AG04450 (cell line): ENCODE measurements around the gene RNF144B. TPM values are rescaled to one million over a fixed set of nuclear protein-coding genes. Genes with fewer than 3 reads are reported as not detected.
"Not testable (repeated sequence)": the region's sequence is repeated elsewhere in the genome, so short reads cannot be mapped to it uniquely, and the experiment has no call there.

ENCODE experiments used
- CTCF ChIA-PET: fragments of 300-600, 350-600 bp; formaldehyde crosslinking; extraction: SDS; loops from one replicate; lab custom pipeline; 2022; ENCODE audit warnings: antibody characterized with exemption, inconsistent platforms; lab: Charles Lee
- POLR2A ChIA-PET: fragments of 350-600 bp; formaldehyde crosslinking; extraction: SDS; loops from one replicate; lab custom pipeline; 2021; ENCODE audit warnings: antibody characterized with exemption, inconsistent platforms; lab: Yijun Ruan, JAX
- DNase-seq: peaks from one replicate; pipeline ENCODE4 v3.0.0-alpha.2; 2011; ENCODE audit warnings: low read depth, low spot score
- H3K27ac ChIP-seq: one replicate; pipeline ENCODE4 v1.5.1; 2012; ENCODE audit warnings: low read depth, low read length, control low read depth
- H3K27me3 ChIP-seq: one replicate; pipeline ENCODE4 v1.6.0; 2012; ENCODE audit warnings: low read length; ENCODE audit not compliant: control insufficient read depth, insufficient read depth
- H3K4me3 ChIP-seq: 2 replicates; pipeline ENCODE4 v1.5.1; 2011; ENCODE audit warnings: mild to moderate bottlenecking, low read depth, low read length, control low read depth
- H3K9me3 ChIP-seq: 2 replicates; pipeline ENCODE4 v1.5.1; 2012; ENCODE audit warnings: low read length; ENCODE audit not compliant: control insufficient read depth, insufficient read depth
- polyA plus RNA-seq: library from polyadenylated mRNA; depleted of rRNA; stranded (reverse); fragments of >200 nt; gene quantifications from 2 replicates; pipeline ENCODE4 v1.2.3, GENCODE V29; 2011
- TF ChIP-seq, protein P1 (sequence below): IDR thresholded peaks from 2 replicates; pipeline ENCODE4 v1.5.1; 2011; ENCODE audit warnings: low read depth, low read length, control low read depth, inconsistent platforms

The RNF144B gene
- polyA plus RNA-seq, 1 experiment = 0.25 TPM

DNA sequence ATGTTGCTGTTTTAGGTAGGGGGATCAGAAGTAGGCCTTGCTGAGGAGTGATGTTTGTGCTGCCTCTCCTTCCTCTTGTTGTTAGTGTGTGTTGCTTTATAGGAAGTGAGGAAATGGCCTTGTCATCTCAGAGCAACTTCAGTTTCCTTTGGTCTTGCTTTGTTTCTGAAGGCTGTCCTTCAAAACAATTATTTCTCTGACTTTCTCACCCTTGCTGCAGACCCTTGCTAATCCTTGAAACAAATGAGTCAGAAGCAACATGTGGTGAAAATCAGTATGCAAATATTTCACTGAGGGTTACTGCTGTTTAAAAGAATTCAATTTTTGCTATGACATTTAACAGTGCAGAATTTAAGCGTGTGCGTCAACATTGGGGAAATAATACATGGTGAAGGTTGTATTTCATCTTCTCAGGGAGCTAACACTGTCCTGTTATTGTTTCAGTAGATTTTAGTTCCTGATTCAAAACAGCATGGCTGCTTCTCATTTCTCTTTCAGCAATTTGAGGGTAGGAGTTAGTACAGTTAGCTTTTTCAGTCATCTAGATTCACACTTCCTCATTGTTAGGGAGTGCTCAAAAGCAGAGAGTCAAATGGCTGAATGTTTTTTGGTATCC, 13.8 kb downstream of the RNF144B start:
- no peak overlapping the region for H3K4me3 ChIP-seq
- DNase-seq = no peak
- POLR2A ChIA-PET = no interaction called here

DNA sequence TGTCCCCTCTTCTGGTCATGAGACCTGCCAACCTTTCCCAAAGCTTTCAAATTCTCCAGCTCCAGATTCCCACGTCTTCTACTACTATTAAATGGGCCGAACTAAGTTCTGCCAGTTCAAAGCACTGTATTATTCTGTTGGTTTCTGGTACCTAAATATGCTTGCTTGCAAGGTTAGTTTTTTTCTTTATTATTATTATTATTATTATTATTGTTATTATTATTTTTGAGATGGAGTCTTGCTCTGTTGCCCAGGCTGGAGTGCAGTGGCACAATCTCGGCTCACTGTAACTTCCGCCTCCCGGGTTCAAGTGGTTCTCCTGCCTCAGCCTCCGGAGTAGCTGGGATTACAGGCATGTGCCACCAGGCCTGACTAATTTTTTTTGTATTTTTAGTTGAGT, 17.8 kb downstream of the RNF144B start:
- H3K9me3 ChIP-seq, POLR2A ChIA-PET, DNase-seq, H3K27me3 ChIP-seq, CTCF ChIA-PET, H3K4me3 ChIP-seq: not testable (repeated sequence)
- H3K27ac ChIP-seq = peak overlapping the region; percentile 66

More for the DNA sequence above, 13.8 kb downstream of the RNF144B start:
- Histone ChIP-seq H3K9me3 (no peaks in the 10 kb centered on the region), H3K27me3 (no peaks in the 10 kb centered on the region), H3K27ac (no peak overlapping the region)
- CTCF ChIA-PET = no interaction called here
- TF ChIP-seq, protein P1, sequence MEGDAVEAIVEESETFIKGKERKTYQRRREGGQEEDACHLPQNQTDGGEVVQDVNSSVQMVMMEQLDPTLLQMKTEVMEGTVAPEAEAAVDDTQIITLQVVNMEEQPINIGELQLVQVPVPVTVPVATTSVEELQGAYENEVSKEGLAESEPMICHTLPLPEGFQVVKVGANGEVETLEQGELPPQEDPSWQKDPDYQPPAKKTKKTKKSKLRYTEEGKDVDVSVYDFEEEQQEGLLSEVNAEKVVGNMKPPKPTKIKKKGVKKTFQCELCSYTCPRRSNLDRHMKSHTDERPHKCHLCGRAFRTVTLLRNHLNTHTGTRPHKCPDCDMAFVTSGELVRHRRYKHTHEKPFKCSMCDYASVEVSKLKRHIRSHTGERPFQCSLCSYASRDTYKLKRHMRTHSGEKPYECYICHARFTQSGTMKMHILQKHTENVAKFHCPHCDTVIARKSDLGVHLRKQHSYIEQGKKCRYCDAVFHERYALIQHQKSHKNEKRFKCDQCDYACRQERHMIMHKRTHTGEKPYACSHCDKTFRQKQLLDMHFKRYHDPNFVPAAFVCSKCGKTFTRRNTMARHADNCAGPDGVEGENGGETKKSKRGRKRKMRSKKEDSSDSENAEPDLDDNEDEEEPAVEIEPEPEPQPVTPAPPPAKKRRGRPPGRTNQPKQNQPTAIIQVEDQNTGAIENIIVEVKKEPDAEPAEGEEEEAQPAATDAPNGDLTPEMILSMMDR = no peak

DNA sequence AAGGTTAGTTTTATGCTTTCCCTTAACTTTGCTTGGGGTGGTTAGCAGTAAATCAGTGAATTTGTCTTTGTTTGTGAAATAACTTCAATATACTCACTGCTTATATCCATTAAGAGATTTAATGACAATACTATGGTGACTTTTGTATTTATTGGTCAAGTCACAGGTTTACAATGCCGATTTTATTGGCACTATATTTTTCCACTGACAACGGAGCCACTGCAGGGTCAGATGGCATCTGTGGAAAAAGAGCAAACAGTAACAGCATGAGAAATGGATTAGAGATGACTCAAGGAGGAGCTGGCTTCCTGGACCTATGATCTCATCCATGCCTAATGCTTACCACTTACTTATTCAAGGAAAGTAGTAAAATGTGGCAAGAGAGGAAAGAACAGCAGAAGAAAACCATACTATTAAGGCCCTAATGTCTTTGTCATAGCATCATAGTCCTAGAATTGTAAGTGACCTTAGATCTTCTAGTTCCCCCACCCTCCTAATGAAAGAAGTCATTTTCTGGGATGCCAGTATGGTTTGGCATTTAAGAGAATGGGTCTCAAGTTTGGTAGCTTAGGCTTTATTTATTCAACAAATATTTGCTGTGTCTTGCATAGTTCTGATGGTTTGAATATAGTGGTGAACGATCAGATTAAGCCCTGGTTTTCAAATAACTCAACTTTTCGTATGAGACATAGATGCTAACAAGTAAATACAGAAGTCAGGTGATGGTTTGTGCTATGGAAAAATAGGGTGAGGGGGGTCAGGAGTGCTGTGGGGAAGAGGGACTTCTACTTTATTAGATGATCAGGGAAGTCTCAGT, 18.5 kb downstream of the RNF144B start:
- H3K27ac ChIP-seq = peak overlapping the region; percentile 76
- H3K27me3 ChIP-seq = no peaks in the 10 kb centered on the region
- no peak overlapping the region for H3K4me3 ChIP-seq
- H3K9me3 ChIP-seq = no peaks in the 10 kb centered on the region
- peak; percentile 70 for DNase-seq
- CTCF ChIA-PET = no interaction called here
- POLR2A ChIA-PET = no interaction called here
- TF ChIP-seq, protein P1 = no peak

DNA sequence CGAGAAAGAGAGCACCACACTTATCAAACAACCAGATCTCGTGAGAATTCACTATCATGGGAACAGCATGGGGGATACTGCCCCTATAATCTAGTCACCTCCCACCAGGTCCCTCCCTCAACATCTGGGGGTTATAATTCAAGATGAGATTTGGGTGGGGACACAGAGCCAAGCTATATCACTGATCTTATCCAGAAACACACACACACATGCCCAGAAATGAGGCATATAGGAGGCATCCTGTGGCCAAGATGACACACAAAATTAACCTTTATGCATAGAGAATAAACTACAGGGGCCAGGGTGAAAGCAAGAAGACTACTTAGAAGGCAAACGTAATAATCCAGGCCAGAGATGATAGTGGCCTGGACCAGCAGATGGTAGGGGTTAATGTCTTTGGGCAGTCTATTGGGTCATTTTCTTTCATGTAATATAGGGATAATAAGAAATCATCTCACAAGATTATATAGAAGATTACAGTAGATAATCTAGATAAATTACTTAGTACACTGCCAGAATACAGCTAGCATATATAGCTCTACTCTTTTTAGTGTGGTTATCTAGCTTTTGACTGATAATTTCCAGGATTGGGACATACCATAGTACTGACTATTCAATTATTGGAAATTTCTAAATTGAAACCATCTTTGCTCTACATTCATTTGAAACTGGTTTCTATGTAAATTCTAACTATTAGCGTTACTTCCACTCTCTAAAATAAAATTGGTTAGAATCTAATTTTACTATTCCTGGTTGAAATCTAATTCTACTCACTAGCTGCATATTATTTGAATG, 20.0 kb downstream of the RNF144B start:
- DNase-seq = no peak
- TF ChIP-seq, protein P1 = no peak
- Histone ChIP-seq H3K9me3 (no peaks in the 10 kb centered on the region), H3K27ac (no peak overlapping the region), H3K4me3 (no peak overlapping the region), H3K27me3 (no peaks in the 10 kb centered on the region)
- ChIA-PET CTCF (interaction anchor here (0.7 to 0.8 kb wide), 2 partner anchors 9 to 97 kb away, joined by 4 to 5 read pairs; no protein-coding TSS in a partner anchor), POLR2A (no interaction called here)

DNA sequence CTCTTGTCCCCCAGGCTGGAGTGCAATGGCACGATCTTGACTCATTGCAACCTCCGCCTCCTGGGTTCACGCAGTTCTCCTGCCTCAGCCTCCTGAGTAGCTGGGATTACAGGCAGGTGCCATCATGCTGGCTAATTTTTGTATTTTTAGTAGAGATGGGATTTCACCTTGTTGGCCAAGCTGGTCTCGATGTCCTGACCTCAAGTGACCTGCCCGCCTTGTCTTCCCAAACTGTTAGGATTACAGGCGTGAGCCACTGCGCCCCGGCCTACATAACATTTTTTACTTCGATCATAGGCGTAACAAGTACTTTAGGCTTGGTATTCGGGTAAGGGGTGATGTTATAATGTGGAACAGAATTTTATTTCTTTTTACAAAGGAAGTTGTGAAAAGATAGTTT, 22.5 kb downstream of the RNF144B start:
- H3K4me3 ChIP-seq, DNase-seq, H3K27me3 ChIP-seq, CTCF ChIA-PET, H3K9me3 ChIP-seq, H3K27ac ChIP-seq, POLR2A ChIA-PET: not testable (repeated sequence)
